ENCODE results near the gene C8G.

DNA sequence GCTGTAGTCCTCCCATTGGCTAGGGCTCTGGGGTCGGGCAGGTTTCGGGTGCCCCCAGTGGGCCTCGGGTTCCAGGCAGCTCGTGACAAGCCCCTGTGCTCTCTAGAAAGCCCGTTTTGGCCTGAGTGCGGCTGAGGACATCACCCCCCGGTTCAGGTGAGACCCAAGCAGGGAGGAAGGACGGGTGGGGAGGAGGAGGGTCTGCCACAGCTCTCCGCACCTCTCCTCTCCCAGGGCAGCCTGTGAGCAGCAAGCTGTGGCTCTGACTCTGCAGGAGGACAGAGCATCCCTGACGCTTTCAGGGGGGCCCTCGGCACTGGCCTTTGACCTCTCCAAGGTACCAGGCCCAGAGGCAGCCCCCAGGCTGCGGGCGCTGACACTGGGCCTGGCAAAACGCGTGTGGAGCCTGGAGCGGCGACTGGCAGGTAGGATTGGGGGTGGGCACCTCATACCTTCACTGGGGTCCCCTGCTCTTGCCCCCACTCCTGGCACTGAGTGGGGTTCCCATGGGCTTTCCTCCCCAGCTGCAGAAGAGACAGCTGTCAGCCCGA lies 47.9 kb downstream of the C8G start:
- TF ChIP-seq, protein P1, sequence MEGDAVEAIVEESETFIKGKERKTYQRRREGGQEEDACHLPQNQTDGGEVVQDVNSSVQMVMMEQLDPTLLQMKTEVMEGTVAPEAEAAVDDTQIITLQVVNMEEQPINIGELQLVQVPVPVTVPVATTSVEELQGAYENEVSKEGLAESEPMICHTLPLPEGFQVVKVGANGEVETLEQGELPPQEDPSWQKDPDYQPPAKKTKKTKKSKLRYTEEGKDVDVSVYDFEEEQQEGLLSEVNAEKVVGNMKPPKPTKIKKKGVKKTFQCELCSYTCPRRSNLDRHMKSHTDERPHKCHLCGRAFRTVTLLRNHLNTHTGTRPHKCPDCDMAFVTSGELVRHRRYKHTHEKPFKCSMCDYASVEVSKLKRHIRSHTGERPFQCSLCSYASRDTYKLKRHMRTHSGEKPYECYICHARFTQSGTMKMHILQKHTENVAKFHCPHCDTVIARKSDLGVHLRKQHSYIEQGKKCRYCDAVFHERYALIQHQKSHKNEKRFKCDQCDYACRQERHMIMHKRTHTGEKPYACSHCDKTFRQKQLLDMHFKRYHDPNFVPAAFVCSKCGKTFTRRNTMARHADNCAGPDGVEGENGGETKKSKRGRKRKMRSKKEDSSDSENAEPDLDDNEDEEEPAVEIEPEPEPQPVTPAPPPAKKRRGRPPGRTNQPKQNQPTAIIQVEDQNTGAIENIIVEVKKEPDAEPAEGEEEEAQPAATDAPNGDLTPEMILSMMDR (IDR thresholded peaks at IDR 0.05; ENCODE audit: poor library complexity, severe bottlenecking), result no peak
- TF ChIP-seq, protein P2, sequence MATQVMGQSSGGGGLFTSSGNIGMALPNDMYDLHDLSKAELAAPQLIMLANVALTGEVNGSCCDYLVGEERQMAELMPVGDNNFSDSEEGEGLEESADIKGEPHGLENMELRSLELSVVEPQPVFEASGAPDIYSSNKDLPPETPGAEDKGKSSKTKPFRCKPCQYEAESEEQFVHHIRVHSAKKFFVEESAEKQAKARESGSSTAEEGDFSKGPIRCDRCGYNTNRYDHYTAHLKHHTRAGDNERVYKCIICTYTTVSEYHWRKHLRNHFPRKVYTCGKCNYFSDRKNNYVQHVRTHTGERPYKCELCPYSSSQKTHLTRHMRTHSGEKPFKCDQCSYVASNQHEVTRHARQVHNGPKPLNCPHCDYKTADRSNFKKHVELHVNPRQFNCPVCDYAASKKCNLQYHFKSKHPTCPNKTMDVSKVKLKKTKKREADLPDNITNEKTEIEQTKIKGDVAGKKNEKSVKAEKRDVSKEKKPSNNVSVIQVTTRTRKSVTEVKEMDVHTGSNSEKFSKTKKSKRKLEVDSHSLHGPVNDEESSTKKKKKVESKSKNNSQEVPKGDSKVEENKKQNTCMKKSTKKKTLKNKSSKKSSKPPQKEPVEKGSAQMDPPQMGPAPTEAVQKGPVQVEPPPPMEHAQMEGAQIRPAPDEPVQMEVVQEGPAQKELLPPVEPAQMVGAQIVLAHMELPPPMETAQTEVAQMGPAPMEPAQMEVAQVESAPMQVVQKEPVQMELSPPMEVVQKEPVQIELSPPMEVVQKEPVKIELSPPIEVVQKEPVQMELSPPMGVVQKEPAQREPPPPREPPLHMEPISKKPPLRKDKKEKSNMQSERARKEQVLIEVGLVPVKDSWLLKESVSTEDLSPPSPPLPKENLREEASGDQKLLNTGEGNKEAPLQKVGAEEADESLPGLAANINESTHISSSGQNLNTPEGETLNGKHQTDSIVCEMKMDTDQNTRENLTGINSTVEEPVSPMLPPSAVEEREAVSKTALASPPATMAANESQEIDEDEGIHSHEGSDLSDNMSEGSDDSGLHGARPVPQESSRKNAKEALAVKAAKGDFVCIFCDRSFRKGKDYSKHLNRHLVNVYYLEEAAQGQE (IDR thresholded peaks at IDR 0.05; ENCODE audit: borderline replicate concordance), result no peak
